ENCODE measurements around the gene ZNF829.

ZNF829 gene

GRCh38 chr19:36916991-36917390, 900 bp upstream of the ZNF829 start:
- TF ChIP-seq CTCF (conservative IDR thresholded peaks at IDR 0.05) (no peak), ZFX (IDR thresholded peaks at IDR 0.05) (no peak)
- H3K27ac ChIP-seq: peak overlapping the region; percentile 82

- H3K27ac ChIP-seq: no peak overlapping the region
- TF ChIP-seq ZFX (IDR thresholded peaks at IDR 0.05) (no peak), CTCF (conservative IDR thresholded peaks at IDR 0.05) (no peak)
Observed at GRCh38 chr19:36898422-36898821, 17.7 kb downstream of the ZNF829 start.

- H3K27ac ChIP-seq: no peak overlapping the region
- no peak for TF ChIP-seq ZFX (IDR thresholded peaks at IDR 0.05)
- no peak for TF ChIP-seq CTCF (conservative IDR thresholded peaks at IDR 0.05)
Observed at GRCh38 chr19:36894849-36895383, 21.2 kb downstream of the ZNF829 start.

- no peak overlapping the region for H3K27ac ChIP-seq
- TF ChIP-seq CTCF (conservative IDR thresholded peaks at IDR 0.05): no peak
Observed at GRCh38 chr19:36891768-36892357, 24.2 kb downstream of the ZNF829 start.

GRCh38 chr19:36876993-36877938, 38.8 kb downstream of the ZNF829 start:
- H3K27ac ChIP-seq: no peak overlapping the region
- no peak for TF ChIP-seq ZFX (IDR thresholded peaks at IDR 0.05)
- TF ChIP-seq CTCF (conservative IDR thresholded peaks at IDR 0.05): no peak

- TF ChIP-seq ZFX (IDR thresholded peaks at IDR 0.05) (no peak), CTCF (conservative IDR thresholded peaks at IDR 0.05) (no peak)
Observed at GRCh38 chr19:36851898-36852297, 64.2 kb downstream of the ZNF829 start.

More at GRCh38 chr19:36851898-36852297, 64.2 kb downstream of the ZNF829 start:
- H3K27ac ChIP-seq: no peak overlapping the region
